HepG2 (cell line): ENCODE results near the gene SCAF11. TPM values are rescaled to one million over a fixed set of nuclear protein-coding genes. Genes with fewer than 3 reads are reported as not detected.

Experiments used
- ATAC-seq: fragments of 200-7000 bp; cut with Tn5 transposase; 3 replicates; pipeline ENCODE4 v1.9.1; 2020; ENCODE audit warnings: mild to moderate bottlenecking, moderate library complexity
- BruUV-seq: library from RNA; stranded (reverse); fragments of 400-500 nt; replicated peaks from 2 replicates; lab custom pipeline; 2021; lab: Mats Ljungman, UMichigan
- CTCF ChIA-PET: fragments of 300-600 bp; formaldehyde crosslinking; extraction: SDS; loops from one replicate; lab custom pipeline; 2021; ENCODE audit warnings: low total read pairs, inconsistent platforms, low intra/inter-chr PET ratio; lab: Yijun Ruan, JAX
- POLR2A ChIA-PET: fragments of 350-600 bp; sonication (Branson Sonifier 250); formaldehyde crosslinking; loops from one replicate; lab custom pipeline; 2020; ENCODE audit warnings: antibody characterized with exemption, inconsistent platforms; lab: Yijun Ruan, JAX
- DNase-seq: peaks from one replicate; pipeline ENCODE4 v3.0.0-alpha.2; 2015; ENCODE audit warnings: low spot score
- FAIRE-seq: peaks from 3 replicates; lab custom pipeline; 2011; peaks lifted over from hg19 to GRCh38; lab: Jason Lieb, UNC
- H2AFZ ChIP-seq: one replicate; pipeline ENCODE4 v1.6.1; 2011; ENCODE audit warnings: low read length, inconsistent platforms
- H3K27ac ChIP-seq: fragments of 300-600 bp; 3 replicates; pipeline ENCODE4 v1.8.0; 2011; ENCODE audit warnings: mixed run types, mild to moderate bottlenecking, mixed read lengths, low read length, inconsistent platforms; ENCODE audit not compliant: insufficient read depth; ENCODE audit errors: extremely low read length
- H3K27me3 ChIP-seq, 2 experiments: fragments of 200-600 bp in 1 of 2; 2 replicates in 1 of 2; 3 replicates in 1 of 2; pipeline versions ENCODE4 v1.6.0 to v1.8.0; 2011; ENCODE audit warnings: low read length in 2 of 2, mild to moderate bottlenecking in 2 of 2, moderate library complexity in 2 of 2, inconsistent platforms in 1 of 2; ENCODE audit not compliant: insufficient read depth in 2 of 2, control insufficient read depth in 1 of 2
- H3K36me3 ChIP-seq, 2 experiments: fragments of 200-600 bp in 1 of 2; replicated peaks in 1 of 2; 2 replicates in 1 of 2; 3 replicates in 1 of 2; pipeline versions ENCODE4 v1.5.1 to v1.8.0; 2011; ENCODE audit warnings: low read length in 2 of 2, inconsistent platforms in 1 of 2; ENCODE audit not compliant: insufficient read depth in 2 of 2, control insufficient read depth in 1 of 2
- H3K4me1 ChIP-seq: 2 replicates; pipeline ENCODE4 v1.5.1; 2012; ENCODE audit warnings: low read length, inconsistent platforms; ENCODE audit not compliant: insufficient read depth
- H3K4me2 ChIP-seq: 2 replicates; pipeline ENCODE4 v1.6.0; 2011; ENCODE audit warnings: low read depth, low read length, inconsistent platforms
- H3K4me3 ChIP-seq, 3 experiments: fragments of 200-600 bp in 1 of 3; sonication (generic), shearing (Covaris generic) in 1 of 3; replicated peaks in 1 of 3; 2 replicates each; pipeline ENCODE4 v1.5.1; 2011 to 2016; ENCODE audit warnings: low read length in 3 of 3, inconsistent platforms in 2 of 3, low read depth in 2 of 3, mild to moderate bottlenecking in 2 of 3, control low read depth in 1 of 3, mixed read lengths in 1 of 3; ENCODE audit not compliant: insufficient read depth in 1 of 3
- H3K79me2 ChIP-seq: one replicate; pipeline ENCODE4 v1.6.1; 2011; ENCODE audit warnings: low read length, inconsistent platforms; ENCODE audit not compliant: insufficient read depth
- H3K9ac ChIP-seq: 2 replicates; pipeline ENCODE4 v1.6.0; 2011; ENCODE audit warnings: mild to moderate bottlenecking, low read depth, low read length, inconsistent platforms; ENCODE audit not compliant: insufficient read depth
- H3K9me3 ChIP-seq: 2 replicates; pipeline ENCODE4 v1.5.1; 2012; ENCODE audit warnings: mild to moderate bottlenecking, low read length
- H4K20me1 ChIP-seq: 2 replicates; pipeline ENCODE4 v1.6.0; 2011; ENCODE audit warnings: inconsistent platforms, mild to moderate bottlenecking, low read length, moderate library complexity; ENCODE audit not compliant: insufficient read depth
- AKAP8 ChIP-seq: sonication (generic); formaldehyde crosslinking; IDR thresholded peaks from 2 replicates; pipeline ENCODE4 v1.5.1; 2020; ENCODE audit warnings: mild to moderate bottlenecking, missing genetic modification reagents
- GPN1 ChIP-seq: sonication (generic); formaldehyde crosslinking; IDR thresholded peaks from 2 replicates; pipeline ENCODE4 v1.5.1; 2020; ENCODE audit warnings: missing genetic modification reagents, borderline replicate concordance
- POLR2G ChIP-seq: fragments of 200-400 bp; formaldehyde crosslinking; IDR thresholded peaks from 2 replicates; pipeline ENCODE4 v1.6.1; 2018; ENCODE audit warnings: mild to moderate bottlenecking, low read depth, low read length, moderate library complexity
- RFX5 ChIP-seq: IDR thresholded peaks from 2 replicates; pipeline ENCODE4 v1.6.1; 2011; ENCODE audit warnings: low read depth, low read length, improper control_type of control experiment
- RFXAP ChIP-seq: sonication (generic); formaldehyde crosslinking; IDR thresholded peaks from 2 replicates; pipeline ENCODE4 v1.4.0; 2020; ENCODE audit warnings: missing genetic modification reagents, borderline replicate concordance
- RXRA ChIP-seq: sonication (generic); formaldehyde crosslinking; IDR thresholded peaks from 2 replicates; pipeline ENCODE4 v1.5.1; 2020; ENCODE audit warnings: missing genetic modification reagents
- ZBTB38 ChIP-seq: sonication (generic); formaldehyde crosslinking; IDR thresholded peaks from 2 replicates; pipeline ENCODE4 v1.5.1; 2020; ENCODE audit warnings: mild to moderate bottlenecking, missing genetic modification reagents
- ZNF264 ChIP-seq: sonication (generic); formaldehyde crosslinking; IDR thresholded peaks from 2 replicates; pipeline ENCODE4 v1.4.0; 2020; ENCODE audit warnings: missing genetic modification reagents
- ZNF577 ChIP-seq: sonication (generic); formaldehyde crosslinking; IDR thresholded peaks from 2 replicates; pipeline ENCODE4 v1.4.0; 2020; ENCODE audit warnings: mild to moderate bottlenecking, low read depth, missing genetic modification reagents, borderline replicate concordance
- ZNF792 ChIP-seq: IDR thresholded peaks from 2 replicates; pipeline ENCODE4 v1.6.1; 2016
- WGBS: methylation state at CpG from one replicate; pipeline ENCODE4 v1.1.6; 2017; ENCODE audit warnings: low lambda C conversion rate; 5-methylcytosine and 5-hydroxymethylcytosine counted together
- in situ Hi-C: cut with HindIII; loops from 2 replicates; pipeline ENCODE4 v1.10.0; 2017; ENCODE audit warnings: low pct_unique_long_range_greater_than_20kb; ENCODE audit not compliant: extremely low pct_ligation_motif_present
- intact Hi-C: fragments of 100-400 bp; cut with micrococcal nuclease; formaldehyde crosslinking; loops from one replicate; pipeline ENCODE4 v1.10.0; 2022; ENCODE audit not compliant: unreplicated experiment
- polyA plus RNA-seq, 8 experiments: library from polyadenylated mRNA; depleted of rRNA in 3 of 8; stranded (reverse) in 7 of 8; unstranded in 1 of 8; fragments of >200 nt; fragmentation: Illumina TruSeq in 4 of 8; extraction: Trizol in 4 of 8; gene quantifications; 2 replicates each; pipeline versions ENCODE4 v1.2.1 to v1.2.3, GENCODE V29; 2011 to 2016; ENCODE audit warnings: low read depth in 4 of 8, missing spikeins in 1 of 8, mixed read lengths in 1 of 8; ENCODE audit not compliant: insufficient read depth in 1 of 8
- total RNA-seq, 5 experiments: library from RNA; depleted of rRNA; stranded (reverse); fragments of >200 nt; fragmentation: Illumina TruSeq; extraction: Trizol; gene quantifications; 2 replicates each; pipeline ENCODE4 v1.2.3, GENCODE V29; 2016; ENCODE audit warnings: low read depth in 1 of 5
- TF ChIP-seq, protein P1 (sequence below): IDR thresholded peaks from 2 replicates; pipeline ENCODE4 v1.6.1; 2016
- TF ChIP-seq, protein P2 (sequence below): sonication (generic); formaldehyde crosslinking; IDR thresholded peaks from 2 replicates; pipeline ENCODE4 v1.4.0; 2020; ENCODE audit warnings: missing genetic modification reagents
- TF ChIP-seq, protein P3 (sequence below): sonication (generic); formaldehyde crosslinking; IDR thresholded peaks from 2 replicates; pipeline ENCODE4 v1.4.0; 2020; ENCODE audit warnings: mild to moderate bottlenecking, missing genetic modification reagents

The SCAF11 gene
- total and polyA plus RNA-seq, 2 of the 13 experiments (the other 11 are each of a cell fraction or from before 2014, with no cell fraction given): 26.9 to 38.3 TPM

DNA sequence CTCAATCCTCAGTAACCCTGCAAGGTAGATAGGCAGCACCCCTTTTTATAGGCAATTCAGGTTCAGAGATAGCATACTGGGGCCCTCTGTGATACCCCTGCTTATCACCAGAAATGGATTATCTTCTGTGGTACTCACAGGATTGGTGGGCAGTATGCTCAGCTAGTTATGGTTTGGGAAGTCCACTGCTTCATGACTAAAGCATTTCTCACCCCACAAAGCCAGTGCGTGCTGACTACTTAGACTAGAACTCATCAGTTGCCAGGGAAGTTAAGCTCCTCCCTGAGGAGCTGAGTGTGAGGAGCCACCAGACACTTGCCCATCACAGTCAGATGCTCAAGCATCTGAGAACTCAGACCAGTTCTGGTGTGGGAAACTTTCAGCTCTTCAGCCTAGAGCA, 76.3 kb downstream of the SCAF11 start:
- intact Hi-C loops: no loop called here
- Histone ChIP-seq H3K4me2 (no peak overlapping the region), H3K27ac (no peak overlapping the region), H2AFZ (no peak overlapping the region), H3K36me3 (no peaks in the 10 kb centered on the region)
- in situ Hi-C loops: no loop called here
- TF ChIP-seq ZNF264 (CRISPR knock-in tag): no peak
- TF ChIP-seq ZNF792 (CRISPR knock-in tag): no peak
- peak; percentile 51; the same call in 1 of the 2 replicates for TF ChIP-seq POLR2G
- TF ChIP-seq, protein P1, sequence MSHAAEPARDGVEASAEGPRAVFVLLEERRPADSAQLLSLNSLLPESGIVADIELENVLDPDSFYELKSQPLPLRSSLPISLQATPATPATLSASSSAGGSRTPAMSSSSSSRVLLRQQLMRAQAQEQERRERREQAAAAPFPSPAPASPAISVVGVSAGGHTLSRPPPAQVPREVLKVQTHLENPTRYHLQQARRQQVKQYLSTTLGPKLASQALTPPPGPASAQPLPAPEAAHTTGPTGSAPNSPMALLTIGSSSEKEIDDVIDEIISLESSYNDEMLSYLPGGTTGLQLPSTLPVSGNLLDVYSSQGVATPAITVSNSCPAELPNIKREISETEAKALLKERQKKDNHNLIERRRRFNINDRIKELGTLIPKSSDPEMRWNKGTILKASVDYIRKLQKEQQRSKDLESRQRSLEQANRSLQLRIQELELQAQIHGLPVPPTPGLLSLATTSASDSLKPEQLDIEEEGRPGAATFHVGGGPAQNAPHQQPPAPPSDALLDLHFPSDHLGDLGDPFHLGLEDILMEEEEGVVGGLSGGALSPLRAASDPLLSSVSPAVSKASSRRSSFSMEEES (CRISPR knock-in tag): no peak
- TF ChIP-seq ZBTB38 (CRISPR knock-in tag): no peak
- TF ChIP-seq AKAP8 (CRISPR knock-in tag): no peak
- TF ChIP-seq RFX5: 0 out of 2 replicates have a peak, but pooled peaks have one; percentile 46
- no peak for TF ChIP-seq RFXAP
- TF ChIP-seq, protein P2, sequence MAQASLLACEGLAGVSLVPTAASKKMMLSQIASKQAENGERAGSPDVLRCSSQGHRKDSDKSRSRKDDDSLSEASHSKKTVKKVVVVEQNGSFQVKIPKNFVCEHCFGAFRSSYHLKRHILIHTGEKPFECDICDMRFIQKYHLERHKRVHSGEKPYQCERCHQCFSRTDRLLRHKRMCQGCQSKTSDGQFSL: no peak
- no peak for TF ChIP-seq GPN1
- TF ChIP-seq, protein P3, sequence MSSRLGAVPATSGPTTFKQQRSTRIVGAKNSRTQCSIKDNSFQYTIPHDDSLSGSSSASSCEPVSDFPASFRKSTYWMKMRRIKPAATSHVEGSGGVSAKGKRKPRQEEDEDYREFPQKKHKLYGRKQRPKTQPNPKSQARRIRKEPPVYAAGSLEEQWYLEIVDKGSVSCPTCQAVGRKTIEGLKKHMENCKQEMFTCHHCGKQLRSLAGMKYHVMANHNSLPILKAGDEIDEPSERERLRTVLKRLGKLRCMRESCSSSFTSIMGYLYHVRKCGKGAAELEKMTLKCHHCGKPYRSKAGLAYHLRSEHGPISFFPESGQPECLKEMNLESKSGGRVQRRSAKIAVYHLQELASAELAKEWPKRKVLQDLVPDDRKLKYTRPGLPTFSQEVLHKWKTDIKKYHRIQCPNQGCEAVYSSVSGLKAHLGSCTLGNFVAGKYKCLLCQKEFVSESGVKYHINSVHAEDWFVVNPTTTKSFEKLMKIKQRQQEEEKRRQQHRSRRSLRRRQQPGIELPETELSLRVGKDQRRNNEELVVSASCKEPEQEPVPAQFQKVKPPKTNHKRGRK (CRISPR knock-in tag): no peak
- no peak for TF ChIP-seq ZNF577
- TF ChIP-seq RXRA: no peak
- TF ChIP-seq, all 625 proteins: peak for 2
- no TSS peak for BruUV-seq
- peak; percentile 37 for ATAC-seq
- Histone ChIP-seq H3K27me3 (no peaks in the 10 kb centered on the region), H3K9ac (no peak overlapping the region), H4K20me1 (no peaks in the 10 kb centered on the region), H3K4me3 (no peak overlapping the region), H3K79me2 (no peaks in the 10 kb centered on the region), H3K4me1 (no peaks in the 10 kb centered on the region), H3K9me3 (no peaks in the 10 kb centered on the region)
- WGBS: 38% methylated on average over 1 of the region's 1 CpG
- POLR2A ChIA-PET: no interaction called here
- DNase-seq: no peak
- FAIRE-seq: no peak
- CTCF ChIA-PET: no interaction called here
